ENCODE results near the gene STK36.

The STK36 gene

DNA sequence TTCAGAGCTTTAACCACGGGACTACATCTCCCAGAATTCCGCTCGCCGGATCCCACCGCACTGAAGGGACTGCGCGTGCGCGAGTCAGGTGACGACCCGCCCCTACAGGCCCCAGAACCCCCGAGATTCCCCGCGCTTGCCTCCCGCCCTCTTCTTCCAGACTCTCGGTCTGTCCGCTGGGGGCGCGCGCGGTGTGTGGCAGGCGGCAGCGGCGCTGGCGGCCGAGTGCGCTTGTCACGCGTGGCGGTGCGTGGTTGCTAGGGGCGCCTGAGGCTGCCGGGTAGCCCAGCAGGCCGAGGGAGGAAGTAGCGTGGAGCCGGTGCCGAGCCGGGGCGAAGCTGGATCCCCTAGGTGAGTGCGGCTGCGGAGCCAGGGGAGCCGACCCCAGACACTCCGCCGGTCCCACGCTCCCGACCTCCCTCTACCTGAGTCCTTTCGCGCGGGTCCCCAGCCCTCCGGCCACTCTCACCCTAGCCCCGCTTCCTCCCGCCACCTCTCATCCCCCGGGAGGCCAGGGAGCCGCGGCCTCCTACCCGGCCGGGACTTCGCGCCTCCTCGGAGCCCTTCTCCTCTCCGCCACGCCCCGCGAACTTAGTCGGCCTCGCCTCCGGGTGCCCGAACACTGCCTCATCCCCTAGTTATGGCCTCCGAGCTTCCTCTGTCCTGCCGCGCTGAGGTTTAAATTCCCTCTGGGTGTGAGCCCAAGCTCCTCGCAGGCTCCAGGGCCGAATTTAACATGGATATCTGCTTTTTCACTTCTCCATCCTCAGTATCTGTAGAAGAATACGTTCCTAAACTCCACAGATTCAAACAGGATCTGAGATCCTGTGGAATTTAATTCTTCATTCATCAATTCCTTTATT lies 39.0 kb downstream of the STK36 start, which contains the start of gene TTLL4:
TTLL4 (plus strand) TSS at position 149 of the 863 bp plus-strand sequence. CDS start 26,842 bp downstream, outside the sequence.
- ATAC-seq (replicated peaks; ENCODE audit: extremely low read depth, poor library complexity, severe bottlenecking) (peak; percentile 98), DNase-seq (ENCODE audit: low spot score in 2 of 2) (peak; percentile 97 to 98)
- H3K4me3 Mint-ChIP-seq, result peak within 1 kb of the TSS; percentile 88
- H3K4me1 Mint-ChIP-seq, result peaks cover 20% of the 10 kb centered on the region
- H3K27me3 Mint-ChIP-seq, result no peaks in the 10 kb centered on the region
- peaks cover 10% of the 10 kb centered on the region for H3K36me3 Mint-ChIP-seq (ENCODE audit: insufficient read depth)
- no peaks in the 10 kb centered on the region for H3K9me3 Mint-ChIP-seq
- H3K27ac Mint-ChIP-seq (ENCODE audit: low read depth), result peak within 1 kb of the TSS; percentile 95

DNA sequence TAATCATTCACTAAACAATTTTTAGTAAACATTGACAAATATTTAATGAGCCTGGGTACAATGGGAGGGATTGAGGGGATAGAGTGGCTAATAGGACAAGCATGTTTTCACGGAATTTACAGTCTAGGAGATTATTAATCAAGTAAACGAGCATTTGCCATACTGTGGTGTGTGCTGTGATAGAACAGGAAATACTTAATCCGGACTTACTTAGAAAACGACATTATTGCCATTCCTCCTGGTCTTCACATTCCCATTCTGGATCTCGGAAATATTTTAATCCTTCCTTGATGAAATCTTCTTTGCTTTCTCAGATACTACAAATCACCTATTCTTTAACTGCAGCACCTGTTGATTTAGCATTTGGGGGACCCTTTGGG lies 39.7 kb downstream of the STK36 start:
- no peak for ATAC-seq (replicated peaks; ENCODE audit: extremely low read depth, poor library complexity, severe bottlenecking)
- Mint-ChIP-seq H3K27me3 (no peaks in the 10 kb centered on the region), H3K36me3 (ENCODE audit: insufficient read depth) (peaks cover 10% of the 10 kb centered on the region), H3K4me3 (peak overlapping the region; percentile 88), H3K4me1 (peaks cover 20% of the 10 kb centered on the region), H3K9me3 (no peaks in the 10 kb centered on the region), H3K27ac (ENCODE audit: low read depth) (peak overlapping the region; percentile 95)
- DNase-seq (ENCODE audit: low spot score in 2 of 2), result no peak

DNA sequence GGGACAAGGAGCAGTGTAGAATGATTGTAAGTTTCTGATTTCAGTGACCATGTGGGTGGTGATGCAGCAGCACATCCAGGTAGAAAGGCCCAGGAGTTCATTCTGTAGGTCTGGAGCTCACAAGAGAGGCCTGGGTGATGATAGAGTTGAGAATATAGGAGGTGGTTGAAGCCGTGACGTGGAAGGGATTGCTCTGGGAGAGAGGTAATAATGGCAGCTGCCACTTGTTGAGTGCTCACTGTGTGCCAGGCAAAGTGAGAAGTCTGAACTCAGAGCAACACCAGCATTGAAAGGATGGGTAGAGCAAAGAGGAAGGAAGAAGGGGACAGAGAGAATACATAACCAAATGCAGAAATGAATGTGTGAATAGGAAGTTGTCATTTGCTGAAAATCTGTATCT lies 42.0 kb downstream of the STK36 start:
- Mint-ChIP-seq H3K36me3 (ENCODE audit: insufficient read depth) (peaks cover 13% of the 10 kb centered on the region), H3K4me3 (no peak overlapping the region), H3K27ac (ENCODE audit: low read depth) (no peak overlapping the region), H3K4me1 (peaks cover 20% of the 10 kb centered on the region), H3K9me3 (no peaks in the 10 kb centered on the region), H3K27me3 (no peaks in the 10 kb centered on the region)
- no peak for DNase-seq (ENCODE audit: low spot score in 2 of 2)
- ATAC-seq (replicated peaks; ENCODE audit: extremely low read depth, poor library complexity, severe bottlenecking), result no peak

DNA sequence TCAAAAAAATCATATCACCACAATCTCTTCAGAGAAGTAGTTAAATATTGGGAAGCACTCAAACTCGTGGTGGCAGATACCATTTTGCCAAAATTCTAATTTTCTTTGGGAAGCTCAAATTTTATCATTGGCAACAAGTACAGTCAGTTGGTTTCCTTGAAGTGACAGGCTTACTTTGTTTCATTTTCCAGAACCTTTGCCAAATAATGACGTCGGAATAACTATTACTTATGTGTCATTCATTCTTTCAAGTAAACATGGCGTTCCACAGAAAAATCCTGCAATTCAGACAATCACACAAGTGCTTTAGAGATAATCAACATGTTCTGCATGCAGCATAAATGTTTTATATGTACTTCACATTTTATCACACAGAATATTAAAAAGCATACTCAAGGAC lies 44.2 kb downstream of the STK36 start:
- Mint-ChIP-seq H3K9me3 (no peaks in the 10 kb centered on the region), H3K27ac (ENCODE audit: low read depth) (no peak overlapping the region), H3K4me1 (peaks cover 25% of the 10 kb centered on the region), H3K36me3 (ENCODE audit: insufficient read depth) (peaks cover 7% of the 10 kb centered on the region), H3K4me3 (no peak overlapping the region), H3K27me3 (no peaks in the 10 kb centered on the region)
- no peak for ATAC-seq (replicated peaks; ENCODE audit: extremely low read depth, poor library complexity, severe bottlenecking)
- no peak for DNase-seq (ENCODE audit: low spot score in 2 of 2)

DNA sequence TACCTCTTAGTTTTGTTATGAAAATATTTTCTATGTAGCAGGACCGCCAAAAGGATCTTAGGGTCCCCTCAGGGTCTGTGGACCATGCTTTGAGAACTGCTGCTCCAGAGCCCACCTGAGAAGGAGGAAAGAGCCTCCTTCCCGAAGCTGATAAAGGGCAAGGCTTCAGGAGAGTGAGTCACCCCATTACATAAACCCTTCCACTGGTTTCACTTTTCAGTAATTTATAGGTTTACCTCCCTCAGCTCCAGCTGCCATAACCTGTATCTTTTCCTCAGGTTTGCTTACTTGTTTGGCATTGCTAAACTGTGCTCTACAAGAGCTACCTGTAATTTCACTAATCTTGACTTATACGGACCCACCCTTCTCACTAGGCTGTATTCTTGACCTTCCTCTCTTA lies 45.4 kb downstream of the STK36 start:
- peaks cover 14% of the 10 kb centered on the region for H3K4me1 Mint-ChIP-seq
- no peak overlapping the region for H3K27ac Mint-ChIP-seq (ENCODE audit: low read depth)
- H3K4me3 Mint-ChIP-seq, result no peak overlapping the region
- peaks cover 6% of the 10 kb centered on the region for H3K36me3 Mint-ChIP-seq (ENCODE audit: insufficient read depth)
- no peaks in the 10 kb centered on the region for H3K27me3 Mint-ChIP-seq
- DNase-seq (ENCODE audit: low spot score in 2 of 2) (no peak), ATAC-seq (replicated peaks; ENCODE audit: extremely low read depth, poor library complexity, severe bottlenecking) (no peak)
- H3K9me3 Mint-ChIP-seq, result no peaks in the 10 kb centered on the region

DNA sequence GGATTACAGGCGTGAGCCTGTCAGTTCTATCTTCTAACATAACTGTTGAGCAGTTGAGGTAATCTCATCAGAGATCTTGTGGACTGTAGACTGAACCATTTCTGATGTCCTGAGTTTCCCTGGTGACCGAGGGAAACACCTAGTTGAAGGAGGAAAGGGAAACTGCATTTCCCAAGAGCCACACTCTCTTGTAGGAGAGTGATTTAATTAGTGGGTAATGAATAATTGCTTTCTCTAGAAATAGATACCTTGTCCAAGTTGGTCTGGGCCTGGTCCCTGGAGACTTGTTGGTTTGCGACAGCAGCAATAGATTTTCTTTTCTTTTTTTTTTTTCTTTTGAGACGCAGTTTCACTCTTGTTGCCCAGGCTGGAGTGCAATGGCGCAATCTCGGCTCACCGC lies 46.2 kb downstream of the STK36 start:
- H3K4me3 Mint-ChIP-seq, result no peak overlapping the region
- no peak overlapping the region for H3K27ac Mint-ChIP-seq (ENCODE audit: low read depth)
- ATAC-seq (replicated peaks; ENCODE audit: extremely low read depth, poor library complexity, severe bottlenecking), result no peak
- DNase-seq (ENCODE audit: low spot score in 2 of 2), result no peak
- H3K4me1 Mint-ChIP-seq, result peaks cover 20% of the 10 kb centered on the region
- peaks cover 6% of the 10 kb centered on the region for H3K36me3 Mint-ChIP-seq (ENCODE audit: insufficient read depth)
- H3K27me3 Mint-ChIP-seq, result no peaks in the 10 kb centered on the region
- H3K9me3 Mint-ChIP-seq, result no peaks in the 10 kb centered on the region

DNA sequence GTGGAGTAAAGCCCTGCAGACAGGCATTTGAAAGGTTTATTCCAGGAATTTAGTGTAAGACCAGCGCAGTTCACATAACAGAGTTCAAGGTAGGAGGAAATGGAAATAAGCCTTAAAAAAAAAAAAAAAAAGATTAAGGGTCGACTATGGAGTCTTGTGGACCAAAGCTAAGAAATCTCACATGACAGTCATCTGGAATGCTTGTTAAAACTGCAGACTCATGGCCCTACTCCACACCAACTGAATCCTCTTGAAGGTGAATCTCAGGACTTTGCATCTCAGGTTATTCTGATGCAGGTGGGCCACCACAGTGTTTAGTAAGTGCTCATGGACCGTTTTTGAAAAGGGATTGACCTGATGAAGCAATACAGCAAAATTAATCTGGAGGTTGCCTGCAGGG lies 47.6 kb downstream of the STK36 start:
- no peak overlapping the region for H3K4me3 Mint-ChIP-seq
- no peaks in the 10 kb centered on the region for H3K9me3 Mint-ChIP-seq
- DNase-seq (ENCODE audit: low spot score in 2 of 2) (no peak), ATAC-seq (replicated peaks; ENCODE audit: extremely low read depth, poor library complexity, severe bottlenecking) (no peak)
- peaks cover 6% of the 10 kb centered on the region for H3K36me3 Mint-ChIP-seq (ENCODE audit: insufficient read depth)
- H3K27me3 Mint-ChIP-seq, result no peaks in the 10 kb centered on the region
- H3K4me1 Mint-ChIP-seq, result peaks cover 22% of the 10 kb centered on the region
- H3K27ac Mint-ChIP-seq (ENCODE audit: low read depth), result no peak overlapping the region

DNA sequence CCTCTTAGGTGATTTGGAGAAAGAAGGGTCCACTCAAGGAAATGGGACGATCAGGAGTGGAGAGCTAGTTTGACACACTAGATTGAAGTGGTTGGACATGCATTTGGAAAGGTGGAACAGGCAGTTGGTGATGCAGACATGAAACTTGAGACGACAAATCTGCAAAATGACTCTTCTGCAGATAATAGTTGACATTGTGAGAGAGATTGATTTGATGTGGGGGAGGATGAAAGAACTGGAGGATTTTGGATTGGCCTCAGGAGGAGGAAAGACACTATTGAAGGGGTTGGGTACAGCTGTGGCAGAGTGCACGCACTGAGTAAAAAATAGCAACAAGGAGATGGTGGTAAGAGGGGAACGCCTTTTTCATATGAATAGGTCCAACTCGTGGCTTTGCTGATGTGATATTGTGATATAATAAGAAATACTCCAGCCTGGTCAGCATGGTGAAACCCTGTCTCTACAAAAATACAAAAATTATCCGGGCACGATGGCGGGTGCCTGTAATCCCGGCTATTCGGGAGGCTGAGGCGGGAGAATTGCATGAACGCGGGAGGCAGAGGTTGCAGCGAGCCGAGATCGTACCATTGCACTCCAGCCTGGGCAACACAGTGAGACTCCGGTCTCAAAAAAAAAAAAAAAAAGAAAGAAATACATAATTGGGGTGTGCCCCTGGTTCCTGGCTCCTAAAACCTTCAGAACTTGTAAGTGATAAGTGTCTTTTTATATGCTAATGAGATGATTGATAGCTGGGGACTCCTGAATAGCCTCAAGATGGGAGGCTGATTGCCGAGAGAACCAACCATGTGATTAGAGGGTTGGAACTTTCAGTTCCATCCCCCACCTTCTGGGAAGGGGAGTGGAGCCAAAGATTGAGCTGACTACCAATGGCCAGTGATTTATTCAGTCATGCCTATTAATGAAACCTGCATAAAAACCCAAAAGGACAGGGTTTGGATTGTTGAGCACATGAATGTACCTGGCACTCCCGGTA lies 48.5 kb downstream of the STK36 start:
- Mint-ChIP-seq H3K4me1 (peaks cover 22% of the 10 kb centered on the region), H3K4me3 (no peak overlapping the region), H3K9me3 (no peaks in the 10 kb centered on the region), H3K27me3 (no peaks in the 10 kb centered on the region), H3K36me3 (ENCODE audit: insufficient read depth) (peaks cover 8% of the 10 kb centered on the region), H3K27ac (ENCODE audit: low read depth) (no peak overlapping the region)
- DNase-seq (ENCODE audit: low spot score in 2 of 2) (no peak), ATAC-seq (replicated peaks; ENCODE audit: extremely low read depth, poor library complexity, severe bottlenecking) (no peak)

DNA sequence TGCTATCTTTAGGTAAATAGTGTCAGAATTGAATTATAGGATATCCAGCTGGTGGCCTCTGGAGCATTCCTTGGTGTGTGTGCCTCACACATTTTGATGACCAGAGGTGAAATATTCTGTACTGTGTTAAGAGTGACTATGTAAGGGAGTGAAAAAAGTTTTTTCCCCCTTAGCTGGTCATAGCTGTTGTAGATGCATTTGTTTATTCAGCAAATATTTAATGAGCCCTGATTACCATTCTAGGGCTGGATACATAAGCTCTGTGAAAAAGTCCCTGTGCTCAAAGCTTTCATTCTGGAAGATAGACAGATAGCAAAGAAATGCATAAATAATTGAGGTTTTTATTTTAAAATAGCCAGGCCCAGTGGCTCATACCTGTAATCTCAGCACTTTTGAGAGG lies 49.6 kb downstream of the STK36 start:
- peaks cover 22% of the 10 kb centered on the region for H3K4me1 Mint-ChIP-seq
- ATAC-seq (replicated peaks; ENCODE audit: extremely low read depth, poor library complexity, severe bottlenecking) (no peak), DNase-seq (ENCODE audit: low spot score in 2 of 2) (no peak)
- no peaks in the 10 kb centered on the region for H3K27me3 Mint-ChIP-seq
- peaks cover 5% of the 10 kb centered on the region for H3K9me3 Mint-ChIP-seq
- H3K36me3 Mint-ChIP-seq (ENCODE audit: insufficient read depth), result peaks cover 5% of the 10 kb centered on the region
- peak overlapping the region; percentile 38 for H3K27ac Mint-ChIP-seq (ENCODE audit: low read depth)
- no peak overlapping the region for H3K4me3 Mint-ChIP-seq

DNA sequence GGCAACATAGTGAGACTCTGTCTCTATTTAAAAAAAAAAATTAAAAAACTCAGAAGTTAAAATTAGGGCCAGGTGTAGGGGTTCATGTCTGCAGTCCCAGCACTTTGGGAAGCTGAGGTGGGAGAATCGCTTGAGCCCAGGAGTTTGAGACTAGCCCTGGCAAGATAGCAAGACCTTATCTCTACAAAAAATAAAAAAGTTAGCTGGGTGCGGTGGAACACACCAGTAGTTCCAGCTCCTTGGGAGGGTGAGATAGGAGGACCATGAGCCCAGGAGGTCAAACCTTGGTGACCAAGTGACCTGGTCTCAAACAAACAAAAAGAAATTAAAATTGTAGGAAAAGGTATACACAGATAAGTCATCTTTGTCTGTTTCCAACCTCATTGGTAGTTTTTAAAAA lies 50.0 kb downstream of the STK36 start:
- H3K27ac Mint-ChIP-seq (ENCODE audit: low read depth), result peak overlapping the region; percentile 38
- ATAC-seq (replicated peaks; ENCODE audit: extremely low read depth, poor library complexity, severe bottlenecking), result no peak
- peaks cover 22% of the 10 kb centered on the region for H3K4me1 Mint-ChIP-seq
- H3K27me3 Mint-ChIP-seq, result no peaks in the 10 kb centered on the region
- peaks cover 5% of the 10 kb centered on the region for H3K36me3 Mint-ChIP-seq (ENCODE audit: insufficient read depth)
- DNase-seq (ENCODE audit: low spot score in 2 of 2), result no peak
- no peak overlapping the region for H3K4me3 Mint-ChIP-seq
- peaks cover 5% of the 10 kb centered on the region for H3K9me3 Mint-ChIP-seq

DNA sequence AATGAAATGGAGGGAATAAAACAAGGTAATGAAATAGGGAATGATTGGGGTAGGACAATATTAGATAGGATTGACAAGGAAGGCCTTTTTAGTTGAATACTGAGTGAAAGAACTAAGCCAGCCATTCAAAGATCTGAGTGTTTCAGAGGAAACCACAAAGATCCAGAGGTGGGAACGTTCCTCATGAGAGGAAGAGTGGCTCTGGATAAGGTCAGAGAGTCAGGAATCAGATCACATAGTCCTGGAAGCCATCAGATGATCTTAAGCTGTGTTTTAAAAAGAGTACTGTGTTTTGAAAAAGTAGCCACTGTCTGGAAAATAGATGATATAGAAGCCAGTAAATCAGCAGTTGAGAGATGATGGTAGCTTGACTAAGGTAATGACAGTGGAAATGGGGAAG lies 50.5 kb downstream of the STK36 start:
- no peak for ATAC-seq (replicated peaks; ENCODE audit: extremely low read depth, poor library complexity, severe bottlenecking)
- H3K36me3 Mint-ChIP-seq (ENCODE audit: insufficient read depth), result peaks cover 5% of the 10 kb centered on the region
- H3K4me3 Mint-ChIP-seq, result no peak overlapping the region
- DNase-seq (ENCODE audit: low spot score in 2 of 2), result no peak
- peak overlapping the region; percentile 38 for H3K27ac Mint-ChIP-seq (ENCODE audit: low read depth)
- peaks cover 22% of the 10 kb centered on the region for H3K4me1 Mint-ChIP-seq
- no peaks in the 10 kb centered on the region for H3K27me3 Mint-ChIP-seq
- peaks cover 5% of the 10 kb centered on the region for H3K9me3 Mint-ChIP-seq

DNA sequence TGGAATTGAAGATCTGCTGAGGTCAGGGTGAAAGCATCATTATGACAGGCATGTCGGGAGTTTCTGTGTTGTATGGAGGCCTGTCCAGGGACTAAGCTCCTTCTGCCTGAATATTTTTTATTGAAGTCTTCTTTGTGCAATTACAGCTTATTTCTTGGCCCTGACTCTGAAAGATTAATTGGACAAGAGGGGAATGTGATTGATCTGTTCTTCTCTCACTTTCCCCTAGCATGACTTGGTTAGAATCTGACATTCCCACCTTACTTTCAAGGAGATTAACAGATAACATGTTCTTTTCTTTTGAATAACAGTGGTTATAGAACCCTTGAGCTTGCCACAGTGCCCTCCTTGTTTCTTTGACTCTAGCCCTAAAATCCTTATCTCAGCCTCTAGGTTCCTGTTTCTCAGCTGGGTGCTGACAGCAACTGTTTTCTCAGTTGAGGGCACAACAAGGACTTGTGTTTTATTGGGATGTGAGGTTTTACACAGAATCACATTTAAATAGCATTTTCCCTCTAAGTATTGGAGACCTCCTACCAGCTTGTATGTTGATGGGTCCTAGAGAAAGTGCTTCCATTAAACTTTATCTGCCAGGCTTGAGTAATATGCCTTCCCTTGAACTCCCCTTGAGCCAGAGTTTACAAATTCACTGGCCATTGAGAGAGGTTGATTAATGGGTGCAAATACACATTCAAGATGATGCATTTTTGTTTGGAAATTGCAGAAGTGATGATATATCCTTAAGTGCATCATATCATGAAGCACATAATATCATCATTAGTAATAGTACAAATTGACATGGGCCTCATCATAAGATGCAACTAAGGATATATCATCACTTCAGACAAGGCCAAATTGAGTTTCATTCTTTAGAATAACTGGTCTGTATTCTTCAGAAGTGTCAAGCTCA lies 51.2 kb downstream of the STK36 start:
- Mint-ChIP-seq H3K36me3 (ENCODE audit: insufficient read depth) (peaks cover 7% of the 10 kb centered on the region), H3K9me3 (peaks cover 10% of the 10 kb centered on the region), H3K27me3 (no peaks in the 10 kb centered on the region), H3K4me1 (peaks cover 22% of the 10 kb centered on the region), H3K27ac (ENCODE audit: low read depth) (peak overlapping the region; percentile 38), H3K4me3 (no peak overlapping the region)
- DNase-seq (ENCODE audit: low spot score in 2 of 2) (no peak), ATAC-seq (replicated peaks; ENCODE audit: extremely low read depth, poor library complexity, severe bottlenecking) (no peak)
